Choroid plexus epithelial cell (primary cell): ENCODE measurements around the gene HMGN3.

ENCODE experiments used
- DNase-seq: peaks from one replicate; pipeline ENCODE4 v3.0.0-alpha.2; 2010; ENCODE audit warnings: low read depth
- H3K4me3 ChIP-seq: 2 replicates; pipeline ENCODE4 v1.5.1; 2011; ENCODE audit warnings: low read depth, mild to moderate bottlenecking, control low read depth, low read length, moderate library complexity
- TF ChIP-seq, protein P1 (sequence below): conservative IDR thresholded peaks from 2 replicates; pipeline ENCODE4 v1.5.1; 2011; ENCODE audit warnings: low read depth, mild to moderate bottlenecking, control low read depth, inconsistent platforms, low read length, moderate library complexity

HMGN3 gene

DNA sequence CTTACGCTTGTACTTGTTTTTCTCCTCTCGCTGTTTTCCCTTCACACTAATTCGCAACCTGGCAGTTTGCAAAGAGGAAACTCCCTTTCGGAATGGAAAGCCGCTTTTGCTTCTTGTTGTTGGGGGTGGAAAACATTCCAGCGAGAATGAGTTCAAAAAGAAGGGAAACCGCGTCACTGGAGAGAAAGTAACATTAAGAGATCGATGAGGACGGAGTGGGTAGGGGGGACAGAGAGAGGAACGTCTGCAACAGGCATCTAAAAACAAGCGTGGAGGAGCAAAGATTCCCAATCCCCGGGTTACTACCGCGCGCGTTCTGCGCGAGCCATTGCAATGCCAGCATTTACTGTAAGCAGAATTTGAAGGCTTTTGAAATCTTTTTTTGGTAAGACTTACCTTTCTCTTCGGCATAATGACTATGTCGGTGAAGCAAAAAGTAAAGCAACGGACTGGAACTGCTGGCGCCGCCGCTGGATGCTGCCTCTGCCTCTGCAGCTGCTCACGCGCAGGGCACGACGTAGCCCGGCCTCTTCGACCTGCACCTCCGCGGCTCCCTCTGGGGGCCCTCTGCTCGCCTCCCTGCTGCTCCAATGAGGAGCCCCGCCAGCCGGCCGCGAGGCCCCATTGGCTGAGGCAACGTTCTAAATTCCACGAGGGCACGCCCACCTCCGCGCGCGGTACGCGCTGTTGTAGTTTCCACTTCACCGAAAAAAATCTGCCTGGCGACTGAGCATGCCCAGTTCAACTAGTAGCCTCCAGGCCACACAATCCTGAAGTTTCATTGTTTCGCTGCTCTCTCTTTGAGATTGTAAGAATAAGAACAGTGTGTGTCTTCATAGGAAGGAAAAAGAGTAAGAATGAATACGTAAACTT lies at the start of gene HMGN3:
Gene HMGN3 (minus strand): TSS at position 533 of the 873 bp plus-strand sequence.
- peak within 1 kb of the TSS; percentile 71 for H3K4me3 ChIP-seq
- TF ChIP-seq, protein P1, sequence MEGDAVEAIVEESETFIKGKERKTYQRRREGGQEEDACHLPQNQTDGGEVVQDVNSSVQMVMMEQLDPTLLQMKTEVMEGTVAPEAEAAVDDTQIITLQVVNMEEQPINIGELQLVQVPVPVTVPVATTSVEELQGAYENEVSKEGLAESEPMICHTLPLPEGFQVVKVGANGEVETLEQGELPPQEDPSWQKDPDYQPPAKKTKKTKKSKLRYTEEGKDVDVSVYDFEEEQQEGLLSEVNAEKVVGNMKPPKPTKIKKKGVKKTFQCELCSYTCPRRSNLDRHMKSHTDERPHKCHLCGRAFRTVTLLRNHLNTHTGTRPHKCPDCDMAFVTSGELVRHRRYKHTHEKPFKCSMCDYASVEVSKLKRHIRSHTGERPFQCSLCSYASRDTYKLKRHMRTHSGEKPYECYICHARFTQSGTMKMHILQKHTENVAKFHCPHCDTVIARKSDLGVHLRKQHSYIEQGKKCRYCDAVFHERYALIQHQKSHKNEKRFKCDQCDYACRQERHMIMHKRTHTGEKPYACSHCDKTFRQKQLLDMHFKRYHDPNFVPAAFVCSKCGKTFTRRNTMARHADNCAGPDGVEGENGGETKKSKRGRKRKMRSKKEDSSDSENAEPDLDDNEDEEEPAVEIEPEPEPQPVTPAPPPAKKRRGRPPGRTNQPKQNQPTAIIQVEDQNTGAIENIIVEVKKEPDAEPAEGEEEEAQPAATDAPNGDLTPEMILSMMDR: no peak
- peak; percentile 96 for DNase-seq

DNA sequence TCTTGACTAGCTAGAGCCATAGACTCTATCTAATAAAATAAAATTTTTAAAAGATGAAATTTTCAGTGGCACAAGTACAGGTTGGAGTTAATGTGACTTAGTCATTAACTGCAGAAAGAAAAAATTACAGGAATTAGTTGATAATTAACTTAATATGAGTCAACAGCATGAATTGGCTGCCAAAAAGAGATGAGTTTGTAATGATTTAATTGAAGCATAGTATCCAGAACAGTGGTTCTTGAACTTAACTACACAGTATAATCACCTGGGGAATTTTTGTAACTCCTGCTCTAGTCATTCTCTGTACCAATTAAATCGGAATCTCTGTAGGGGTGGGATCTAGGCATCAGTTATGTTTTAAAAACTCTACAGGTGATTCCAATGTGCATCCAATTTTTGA lies 46.3 kb upstream of the HMGN3 start:
- DNase-seq: no peak
- H3K4me3 ChIP-seq: no peak overlapping the region
- TF ChIP-seq, protein P1: no peak

DNA sequence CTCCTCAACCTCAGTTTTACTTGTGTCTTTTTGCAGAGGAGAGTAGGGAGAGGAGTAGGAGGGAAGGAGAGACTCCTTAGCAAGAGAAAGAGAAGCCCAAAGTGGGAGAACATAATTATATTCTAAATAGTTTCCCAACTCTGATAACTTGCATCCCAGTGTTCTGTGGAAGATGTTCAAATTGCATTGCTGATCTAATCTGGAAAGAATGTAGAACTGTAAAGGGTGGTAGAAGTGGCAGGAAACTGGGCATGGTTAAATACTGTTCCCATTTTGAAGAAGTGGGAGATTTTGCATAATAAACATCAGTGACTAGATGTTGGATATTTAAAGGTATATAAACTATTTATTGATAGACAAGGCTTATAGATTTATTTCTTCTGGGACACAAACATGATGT lies 42.6 kb upstream of the HMGN3 start:
- H3K4me3 ChIP-seq: no peak overlapping the region
- peak; percentile 41 for DNase-seq
- TF ChIP-seq, protein P1: no peak

DNA sequence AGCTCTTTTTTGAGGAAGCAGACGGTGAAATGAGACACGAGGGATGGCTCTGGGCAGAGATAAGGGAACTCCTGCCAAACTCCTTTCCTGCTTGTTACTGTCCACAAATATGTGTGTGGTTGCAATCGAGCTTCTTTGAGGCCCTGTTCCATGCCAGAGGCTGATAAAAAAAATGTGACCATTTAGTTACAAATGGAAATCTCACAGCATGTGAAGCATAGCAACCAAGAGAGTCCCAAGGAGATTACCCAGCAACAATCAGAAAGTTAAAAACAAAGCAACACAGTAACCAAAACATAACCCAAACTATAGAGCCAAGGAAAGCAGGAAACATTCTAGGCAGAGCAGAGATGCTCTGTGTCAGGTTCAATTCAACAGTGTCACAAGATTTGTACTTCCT lies 35.4 kb upstream of the HMGN3 start:
- no peak overlapping the region for H3K4me3 ChIP-seq
- TF ChIP-seq, protein P1: no peak
- peak; percentile 99 for DNase-seq

DNA sequence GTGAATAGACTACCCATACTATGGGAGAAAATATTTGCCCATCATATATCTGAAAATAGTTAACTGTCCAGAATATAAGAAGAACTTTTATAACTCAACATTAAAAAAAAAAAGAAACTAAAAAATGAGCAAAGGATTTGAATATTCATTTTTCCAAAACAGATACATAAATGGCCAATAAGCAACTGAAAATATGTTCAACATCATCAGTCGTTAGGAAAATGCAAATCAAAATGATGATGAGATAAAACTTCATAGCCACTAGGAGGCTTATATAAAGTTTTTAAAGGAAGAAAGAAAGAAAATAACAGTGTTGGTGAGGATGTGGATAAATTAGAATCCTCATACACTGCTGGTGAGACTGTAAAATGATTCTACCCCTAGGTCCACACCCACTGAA lies 32.6 kb upstream of the HMGN3 start:
- TF ChIP-seq, protein P1: no peak
- DNase-seq: no peak
- no peak overlapping the region for H3K4me3 ChIP-seq

DNA sequence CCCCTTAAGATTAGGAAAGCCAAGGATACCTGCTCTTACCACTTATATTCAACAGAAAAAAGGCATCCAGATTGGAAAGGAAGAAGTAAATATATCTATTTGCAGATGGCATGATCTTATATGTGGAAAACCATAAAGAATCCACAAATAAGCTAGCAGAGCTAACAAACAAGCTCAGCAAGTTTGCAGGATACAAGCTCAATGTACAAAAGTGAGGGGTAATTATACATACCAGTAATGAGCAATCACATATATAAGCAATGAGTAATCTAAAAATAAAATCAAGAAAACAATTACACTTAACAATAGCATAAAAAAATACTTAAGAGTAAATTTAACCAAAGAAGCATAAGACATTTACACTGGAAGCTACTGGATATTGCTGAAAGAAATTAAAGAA lies 31.6 kb upstream of the HMGN3 start:
- TF ChIP-seq, protein P1: no peak

DNA sequence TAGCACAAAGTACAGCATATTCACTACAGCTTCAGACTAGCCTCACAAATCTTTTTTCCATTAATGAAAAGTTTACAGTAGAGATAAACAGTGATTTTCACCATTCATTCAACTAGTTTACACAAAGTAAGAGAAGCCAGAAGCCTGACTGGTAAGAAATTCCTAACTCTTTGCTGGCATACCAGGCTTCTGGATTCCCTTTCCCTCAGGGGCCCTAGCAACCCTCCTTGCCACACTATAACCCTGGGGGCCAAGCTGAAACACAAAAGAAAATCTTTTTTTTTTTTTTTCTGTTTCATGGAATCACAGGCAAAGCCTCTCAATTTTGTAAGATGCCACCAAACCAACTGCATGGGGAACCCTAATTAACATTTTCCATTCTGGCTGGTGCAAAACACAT lies 28.9 kb upstream of the HMGN3 start:
- no peak overlapping the region for H3K4me3 ChIP-seq
- TF ChIP-seq, protein P1: no peak
- DNase-seq: no peak

More for the DNA sequence above, 31.6 kb upstream of the HMGN3 start:
- no peak overlapping the region for H3K4me3 ChIP-seq
- DNase-seq: no peak
